GM12873 (cell line): Measurements from ENCODE around the gene FAM53A.

Experiments used
- TF ChIP-seq, protein P1 (sequence below): IDR thresholded peaks from 2 replicates; pipeline ENCODE4 v1.5.1; 2012; ENCODE audit warnings: low read depth, mild to moderate bottlenecking, moderate library complexity, low read length, control low read depth; ENCODE audit not compliant: insufficient read depth; ENCODE audit errors: missing control alignments

Gene FAM53A

GRCh38 chr4:1626941-1627340 lies 57.2 kb downstream of the FAM53A start:
- TF ChIP-seq, protein P1, sequence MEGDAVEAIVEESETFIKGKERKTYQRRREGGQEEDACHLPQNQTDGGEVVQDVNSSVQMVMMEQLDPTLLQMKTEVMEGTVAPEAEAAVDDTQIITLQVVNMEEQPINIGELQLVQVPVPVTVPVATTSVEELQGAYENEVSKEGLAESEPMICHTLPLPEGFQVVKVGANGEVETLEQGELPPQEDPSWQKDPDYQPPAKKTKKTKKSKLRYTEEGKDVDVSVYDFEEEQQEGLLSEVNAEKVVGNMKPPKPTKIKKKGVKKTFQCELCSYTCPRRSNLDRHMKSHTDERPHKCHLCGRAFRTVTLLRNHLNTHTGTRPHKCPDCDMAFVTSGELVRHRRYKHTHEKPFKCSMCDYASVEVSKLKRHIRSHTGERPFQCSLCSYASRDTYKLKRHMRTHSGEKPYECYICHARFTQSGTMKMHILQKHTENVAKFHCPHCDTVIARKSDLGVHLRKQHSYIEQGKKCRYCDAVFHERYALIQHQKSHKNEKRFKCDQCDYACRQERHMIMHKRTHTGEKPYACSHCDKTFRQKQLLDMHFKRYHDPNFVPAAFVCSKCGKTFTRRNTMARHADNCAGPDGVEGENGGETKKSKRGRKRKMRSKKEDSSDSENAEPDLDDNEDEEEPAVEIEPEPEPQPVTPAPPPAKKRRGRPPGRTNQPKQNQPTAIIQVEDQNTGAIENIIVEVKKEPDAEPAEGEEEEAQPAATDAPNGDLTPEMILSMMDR: no peak

GRCh38 chr4:1626151-1626550 lies 58.0 kb downstream of the FAM53A start:
- TF ChIP-seq, protein P1: no peak

DNA sequence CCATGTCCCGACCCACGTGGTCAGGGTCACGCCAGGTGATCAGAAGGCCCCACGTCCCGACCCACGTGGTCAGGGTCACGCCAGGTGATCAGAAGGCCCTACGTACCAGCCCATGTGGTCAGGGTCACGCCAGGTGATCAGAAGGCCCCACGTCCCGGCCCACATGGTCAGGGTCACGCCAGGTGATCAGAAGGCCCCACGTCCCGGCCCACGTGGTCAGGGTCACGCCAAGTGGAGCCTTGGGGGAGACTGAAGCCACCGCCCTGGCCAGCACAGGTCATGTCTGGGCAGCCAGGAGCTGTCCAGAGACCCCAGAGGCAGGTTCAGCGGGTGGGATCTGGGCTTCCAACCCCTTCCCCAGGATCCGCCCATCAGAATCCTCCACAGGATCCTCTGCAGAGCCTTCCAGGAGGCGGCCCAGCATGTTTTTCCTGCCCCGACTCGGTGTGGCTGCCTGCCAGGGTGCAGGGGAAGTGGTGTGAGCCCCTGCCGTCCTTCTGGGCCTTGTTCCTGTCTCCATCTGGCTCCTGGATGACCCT lies 58.4 kb downstream of the FAM53A start:
- TF ChIP-seq, protein P1: no peak

DNA sequence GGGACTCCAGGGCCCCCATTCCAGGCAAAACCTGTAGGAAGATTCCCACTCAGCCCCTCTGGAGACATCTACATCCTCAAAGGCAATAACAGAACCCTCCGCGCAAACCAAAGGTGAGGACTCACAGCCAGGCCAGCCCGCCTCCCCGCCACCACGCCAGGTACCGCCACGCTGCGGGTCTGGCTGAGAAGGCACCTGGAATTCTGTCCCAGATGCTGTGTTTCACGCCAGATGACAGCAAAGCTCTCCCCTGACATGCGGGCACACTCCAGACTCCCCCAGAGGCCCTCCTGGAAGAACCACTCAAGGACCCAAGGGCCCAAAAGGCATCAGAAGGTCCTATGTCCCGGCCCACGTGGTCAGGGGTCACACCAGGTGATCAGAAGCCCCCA lies 59.6 kb downstream of the FAM53A start:
- TF ChIP-seq, protein P1: no peak

GRCh38 chr4:1623821-1624518 lies 60.1 kb downstream of the FAM53A start:
- TF ChIP-seq, protein P1: no peak

DNA sequence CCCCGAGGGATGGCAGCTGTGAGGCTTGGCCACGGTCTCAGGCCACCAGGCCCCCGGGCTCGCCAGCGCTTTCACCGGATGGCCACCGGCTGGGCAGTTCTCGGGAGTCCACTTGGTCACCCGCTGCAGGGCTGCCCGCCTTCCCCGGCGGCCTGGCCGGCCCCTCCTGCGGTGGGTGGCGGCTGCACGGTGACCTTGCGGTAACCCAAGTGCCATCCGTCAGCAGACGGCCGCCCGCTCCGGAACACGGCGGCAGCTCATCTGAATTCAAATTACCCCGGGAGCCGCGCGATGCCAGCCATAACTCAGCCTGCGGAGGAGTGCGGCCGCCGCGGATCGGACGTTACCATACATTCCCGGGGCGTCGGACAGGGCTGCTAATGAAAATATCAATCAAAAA lies 60.7 kb downstream of the FAM53A start:
- TF ChIP-seq, protein P1: no peak

- TF ChIP-seq, protein P1: no peak
These were observed 61.2 kb downstream of the FAM53A start for GRCh38 chr4:1622956-1623355.
